DMS114 treated with DMSO at 0.1 percent for 48 hours (cell line): ENCODE measurements around the gene EPN3.

Experiments used
- DNase-seq: peaks from one replicate; lab custom pipeline; 2025; ENCODE audit not compliant: unreplicated experiment; lab: John Stamatoyannopoulos, UW

EPN3 gene

DNA sequence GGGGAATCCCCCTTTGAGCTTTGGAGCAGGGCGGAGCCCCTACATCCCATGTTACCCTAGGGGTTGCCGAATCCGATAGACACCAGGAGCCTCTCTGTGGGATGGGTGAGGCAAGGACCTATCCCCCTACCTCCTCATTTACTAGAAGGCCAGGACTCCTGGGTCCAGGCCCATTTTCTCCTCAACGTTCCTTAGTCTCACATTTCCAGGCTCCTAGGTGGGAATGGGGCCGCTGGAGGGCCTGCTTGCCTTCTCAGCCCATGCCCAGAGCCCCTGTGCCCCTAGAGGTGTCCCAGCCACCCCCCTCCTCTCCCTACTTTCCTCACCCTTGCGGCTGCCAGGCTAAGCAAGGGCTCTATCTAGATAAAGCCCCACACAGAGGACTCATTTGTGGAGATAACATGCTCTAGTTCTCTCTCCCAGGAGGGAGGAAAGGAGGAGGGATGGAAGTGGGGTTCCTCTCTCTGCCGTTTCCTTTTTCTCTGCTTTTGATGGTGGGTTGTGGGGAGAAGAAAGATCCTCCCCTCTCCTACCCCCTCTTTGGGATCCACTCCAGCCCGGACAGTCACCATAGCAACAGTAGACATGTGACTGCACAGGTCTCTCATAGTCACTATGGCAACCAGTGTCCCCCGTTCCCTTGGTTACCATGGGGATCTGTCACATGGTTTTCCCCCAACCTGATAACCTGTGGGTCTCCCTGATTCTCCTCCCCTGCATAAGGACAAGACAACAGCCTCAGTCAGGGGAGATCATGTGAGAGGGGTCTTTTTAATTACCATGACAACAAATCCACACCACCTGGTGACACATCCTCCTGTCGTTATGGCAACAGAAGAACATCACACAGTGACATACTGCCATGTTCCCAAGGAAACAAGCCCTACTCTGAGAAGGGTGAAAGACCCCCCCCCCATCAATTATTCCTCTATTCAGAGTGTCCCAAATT lies 33.1 kb downstream of the EPN3 start:
- DNase-seq: no peak

DNA sequence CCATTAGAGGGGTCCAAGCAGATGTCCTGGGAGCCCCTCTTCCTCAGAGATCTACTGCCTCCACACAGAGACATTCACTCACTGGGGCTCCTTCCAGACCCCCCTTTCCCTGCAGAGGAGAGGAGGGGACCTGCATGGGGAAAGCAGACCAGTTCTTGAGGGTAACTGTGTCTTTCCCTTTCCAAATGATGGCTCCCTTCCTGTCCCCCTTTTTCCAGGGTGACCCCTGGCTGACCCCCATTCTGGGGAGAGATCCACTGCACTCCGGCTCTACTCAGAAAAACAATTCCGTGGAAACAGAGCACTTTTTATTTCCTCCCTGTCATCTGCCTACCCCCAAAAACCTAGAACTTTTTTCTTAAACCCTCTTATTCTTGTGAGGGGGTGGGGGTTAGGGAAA lies 34.4 kb downstream of the EPN3 start:
- no peak for DNase-seq

GRCh38 chr17:50568659-50569058 lies 36.1 kb downstream of the EPN3 start:
- DNase-seq: no peak

- no peak for DNase-seq
These were observed 37.1 kb downstream of the EPN3 start for GRCh38 chr17:50569592-50569991.

DNA sequence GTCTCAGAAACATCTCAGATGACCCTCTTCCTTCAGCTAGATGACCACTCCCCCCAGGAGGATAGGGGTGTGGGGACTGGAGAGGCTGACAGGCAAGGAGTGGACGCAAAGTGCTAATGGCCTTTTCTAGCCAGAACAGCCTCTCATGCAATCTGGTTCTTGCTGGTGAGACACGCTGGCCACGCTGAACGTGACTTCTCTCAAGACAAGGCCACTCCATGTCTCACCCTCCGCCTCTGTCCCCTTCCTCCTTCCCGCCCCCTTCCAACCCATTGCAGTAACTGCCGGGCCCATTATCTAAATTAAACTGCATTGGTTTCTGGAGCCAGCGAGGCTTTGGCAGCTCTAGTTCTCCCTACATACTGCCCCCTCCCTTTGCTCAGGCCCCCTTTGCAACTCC lies 37.5 kb downstream of the EPN3 start:
- DNase-seq: no peak

DNA sequence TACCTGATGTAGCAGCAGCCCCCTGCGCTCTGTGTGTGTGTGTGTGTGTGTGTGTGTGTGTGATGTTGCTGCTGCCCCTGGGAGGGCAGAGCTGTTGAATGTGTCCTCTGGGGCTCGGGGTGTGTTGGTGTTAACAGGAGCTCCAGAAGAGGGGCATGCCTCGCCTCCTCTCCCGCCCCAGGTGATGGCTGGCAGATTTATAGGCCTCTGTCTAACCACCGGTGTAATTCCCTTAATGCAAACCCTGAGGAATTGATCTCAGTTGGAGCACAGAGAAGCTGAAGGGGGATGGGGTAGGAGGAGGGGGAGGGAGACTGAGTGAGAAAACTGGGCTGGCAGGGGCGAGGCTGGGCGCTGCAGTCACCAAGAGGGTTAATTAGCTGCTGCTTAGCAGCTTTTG lies 38.0 kb downstream of the EPN3 start:
- DNase-seq: no peak

- no peak for DNase-seq
These were observed 39.1 kb downstream of the EPN3 start for GRCh38 chr17:50571681-50572080.

DNA sequence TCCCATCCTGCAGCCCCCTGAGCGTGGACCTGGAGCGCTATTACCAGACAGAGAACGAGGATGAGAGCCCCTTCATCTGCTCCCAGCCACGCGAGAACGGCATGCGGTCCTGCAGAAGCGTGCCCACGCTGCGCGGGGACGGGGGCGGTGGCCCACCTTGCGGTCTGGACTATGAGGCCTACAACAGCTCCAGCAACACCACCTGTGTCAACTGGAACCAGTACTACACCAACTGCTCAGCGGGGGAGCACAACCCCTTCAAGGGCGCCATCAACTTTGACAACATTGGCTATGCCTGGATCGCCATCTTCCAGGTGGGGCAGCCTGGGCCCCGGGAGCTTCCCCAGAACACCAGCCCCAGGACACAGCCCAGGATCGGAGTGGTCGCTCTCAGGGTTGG lies 40.0 kb downstream of the EPN3 start:
- DNase-seq: no peak

GRCh38 chr17:50573866-50574611 lies 41.5 kb downstream of the EPN3 start:
- DNase-seq: no peak

GRCh38 chr17:50575581-50576210 lies 43.2 kb downstream of the EPN3 start:
- DNase-seq: no peak

DNA sequence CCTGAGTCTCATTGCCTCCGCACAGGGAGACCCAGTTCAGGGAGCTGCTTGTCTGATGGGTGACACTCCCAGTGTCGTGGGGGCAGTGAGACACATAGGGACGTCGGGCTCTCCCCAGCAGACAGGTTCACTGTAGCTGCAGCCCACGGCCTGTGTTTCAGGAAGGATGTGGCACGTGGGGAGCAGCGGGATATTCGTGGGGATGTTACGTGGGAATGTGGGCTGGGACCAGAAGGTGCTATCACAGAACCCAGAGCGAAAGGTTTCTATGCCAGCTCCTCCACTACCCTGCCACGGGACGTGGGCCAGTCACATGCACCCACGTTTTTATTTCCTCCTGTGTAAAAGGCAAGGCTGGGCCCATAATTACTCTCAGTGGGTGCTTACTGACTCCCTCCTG lies 44.3 kb downstream of the EPN3 start:
- no peak for DNase-seq

DNA sequence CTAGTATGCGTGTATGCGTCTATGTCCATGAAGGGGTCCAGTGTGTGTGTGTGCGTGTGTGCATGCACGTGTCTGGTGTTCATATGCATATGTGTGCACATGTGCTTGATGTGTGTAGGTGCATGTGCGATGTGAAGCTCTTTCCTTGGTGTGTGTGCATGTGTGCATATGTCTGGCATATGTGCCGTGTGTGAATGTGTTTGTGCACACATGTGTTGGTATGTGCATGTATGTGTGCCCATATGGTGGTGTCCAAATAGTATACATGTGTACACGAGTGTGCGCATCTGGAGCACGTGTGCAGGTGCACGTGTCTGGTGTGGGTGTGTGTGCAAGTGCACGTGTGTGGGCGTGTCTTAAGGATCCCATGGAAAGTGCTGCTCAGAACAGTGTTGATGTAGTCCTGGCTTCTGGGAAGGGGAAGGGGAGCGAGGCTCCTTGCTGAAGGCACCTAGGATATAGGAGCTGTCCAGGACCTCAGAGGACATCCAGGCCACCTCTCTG lies 45.0 kb downstream of the EPN3 start:
- no peak for DNase-seq

DNA sequence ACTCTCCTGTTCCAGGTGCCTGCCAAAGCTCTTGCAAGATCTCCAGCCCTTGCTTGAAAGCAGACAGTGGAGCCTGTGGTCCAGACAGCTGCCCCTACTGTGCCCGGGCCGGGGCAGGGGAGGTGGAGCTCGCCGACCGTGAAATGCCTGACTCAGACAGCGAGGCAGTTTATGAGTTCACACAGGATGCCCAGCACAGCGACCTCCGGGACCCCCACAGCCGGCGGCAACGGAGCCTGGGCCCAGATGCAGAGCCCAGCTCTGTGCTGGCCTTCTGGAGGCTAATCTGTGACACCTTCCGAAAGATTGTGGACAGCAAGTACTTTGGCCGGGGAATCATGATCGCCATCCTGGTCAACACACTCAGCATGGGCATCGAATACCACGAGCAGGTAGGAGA lies 45.6 kb downstream of the EPN3 start:
- DNase-seq: no peak

DNA sequence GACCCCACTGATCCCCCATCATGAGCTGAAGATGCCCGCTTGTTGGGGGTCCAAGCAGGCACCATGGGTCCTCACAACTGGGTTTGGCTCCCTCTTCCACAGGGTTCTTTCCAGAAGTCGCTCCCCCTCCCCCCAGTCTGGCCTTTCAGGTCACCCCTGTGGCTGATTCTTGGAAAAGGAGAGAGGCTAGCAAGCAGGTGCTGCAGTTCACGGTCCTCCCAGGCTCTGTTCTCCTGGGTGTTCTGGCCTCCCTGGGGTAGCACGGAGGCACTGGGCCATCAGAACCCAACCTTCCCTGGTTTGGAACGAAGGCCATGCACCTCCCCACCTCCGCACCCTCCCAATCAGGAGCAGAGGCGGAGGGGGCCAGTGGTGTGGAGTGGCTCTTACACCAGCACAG lies 46.9 kb downstream of the EPN3 start:
- DNase-seq: no peak

DNA sequence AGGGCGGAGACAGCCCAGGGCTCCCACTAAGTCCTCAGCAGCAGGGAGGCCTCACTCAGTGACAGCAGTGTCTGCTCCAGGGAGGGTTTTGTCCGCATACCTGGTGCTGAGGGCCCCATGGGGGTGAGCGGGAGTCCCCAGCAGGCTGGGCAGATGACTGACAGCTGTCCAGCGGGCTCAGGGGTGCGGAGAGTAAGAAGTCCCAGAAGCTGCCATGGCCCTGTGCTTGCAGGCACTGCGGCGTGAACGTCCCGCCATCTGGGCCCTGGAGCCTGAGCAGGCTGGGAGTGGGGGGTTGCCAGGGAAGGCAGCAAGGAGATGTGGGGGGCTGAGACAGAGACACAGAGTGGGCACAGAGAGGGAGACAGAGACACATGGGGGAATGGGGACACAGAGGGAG lies 48.1 kb downstream of the EPN3 start:
- DNase-seq: no peak

GRCh38 chr17:50581316-50581715 lies 48.8 kb downstream of the EPN3 start:
- DNase-seq: no peak

- no peak for DNase-seq
These were observed 50.2 kb downstream of the EPN3 start for GRCh38 chr17:50582741-50583140.

GRCh38 chr17:50583641-50584040 lies 51.1 kb downstream of the EPN3 start:
- no peak for DNase-seq

DNA sequence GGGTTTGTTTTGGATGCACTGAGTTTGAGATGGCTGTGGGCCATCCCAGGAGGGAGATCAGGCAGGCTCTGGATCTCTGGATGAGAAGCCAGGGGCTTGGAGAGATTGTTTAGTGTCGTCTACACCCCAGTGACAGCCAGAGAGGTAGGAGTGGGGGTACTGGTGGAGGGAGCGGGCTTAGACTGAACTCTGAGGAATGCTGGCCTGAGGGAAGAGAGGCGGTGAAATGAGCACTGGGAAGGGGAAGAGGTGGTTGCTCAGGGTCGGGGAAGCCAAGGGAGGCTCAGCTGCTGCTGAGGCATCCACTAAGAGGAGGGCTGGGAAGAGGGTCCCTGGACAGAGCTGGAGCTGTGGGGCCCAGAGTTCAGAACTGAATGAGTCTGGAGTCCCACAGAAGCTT lies 51.6 kb downstream of the EPN3 start:
- DNase-seq: no peak

- DNase-seq: no peak
These were observed 52.2 kb downstream of the EPN3 start for GRCh38 chr17:50584749-50585148.

GRCh38 chr17:50585346-50585745 lies 52.8 kb downstream of the EPN3 start:
- DNase-seq: no peak

GRCh38 chr17:50585891-50586290 lies 53.4 kb downstream of the EPN3 start:
- DNase-seq: no peak
